ENCODE data around the gene SLC22A17. TPM values are rescaled to one million over a fixed set of nuclear protein-coding genes. Genes with fewer than 3 reads are reported as not detected.

The SLC22A17 gene
- total and polyA plus RNA-seq, 9 donors: 8.9 to 48.0 (median 34.3) TPM

- peaks cover 9% of the 10 kb centered on the region for H3K4me1 ChIP-seq (ENCODE audit: insufficient read depth)
- no peaks in the 10 kb centered on the region for H3K27me3 ChIP-seq
- no peaks in the 10 kb centered on the region for H3K9me3 ChIP-seq
- intact Hi-C loops (cut with DNase I): no loop called here
- no peaks in the 10 kb centered on the region for H3K36me3 ChIP-seq
- no peak for DNase-seq
- 76 to 88% (median 83%) methylated on average over 1 of the region's 1 CpG for WGBS, 3 donors
- TF ChIP-seq POLR2A (IDR thresholded peaks at IDR 0.05) (no peak), EP300 (IDR thresholded peaks at IDR 0.05) (no peak)
- TF ChIP-seq, protein P1, sequence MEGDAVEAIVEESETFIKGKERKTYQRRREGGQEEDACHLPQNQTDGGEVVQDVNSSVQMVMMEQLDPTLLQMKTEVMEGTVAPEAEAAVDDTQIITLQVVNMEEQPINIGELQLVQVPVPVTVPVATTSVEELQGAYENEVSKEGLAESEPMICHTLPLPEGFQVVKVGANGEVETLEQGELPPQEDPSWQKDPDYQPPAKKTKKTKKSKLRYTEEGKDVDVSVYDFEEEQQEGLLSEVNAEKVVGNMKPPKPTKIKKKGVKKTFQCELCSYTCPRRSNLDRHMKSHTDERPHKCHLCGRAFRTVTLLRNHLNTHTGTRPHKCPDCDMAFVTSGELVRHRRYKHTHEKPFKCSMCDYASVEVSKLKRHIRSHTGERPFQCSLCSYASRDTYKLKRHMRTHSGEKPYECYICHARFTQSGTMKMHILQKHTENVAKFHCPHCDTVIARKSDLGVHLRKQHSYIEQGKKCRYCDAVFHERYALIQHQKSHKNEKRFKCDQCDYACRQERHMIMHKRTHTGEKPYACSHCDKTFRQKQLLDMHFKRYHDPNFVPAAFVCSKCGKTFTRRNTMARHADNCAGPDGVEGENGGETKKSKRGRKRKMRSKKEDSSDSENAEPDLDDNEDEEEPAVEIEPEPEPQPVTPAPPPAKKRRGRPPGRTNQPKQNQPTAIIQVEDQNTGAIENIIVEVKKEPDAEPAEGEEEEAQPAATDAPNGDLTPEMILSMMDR (IDR thresholded peaks at IDR 0.05): no peak
- no peak overlapping the region for H3K27ac ChIP-seq
- H3K4me3 ChIP-seq: no peak overlapping the region
These were observed 42.1 kb downstream of the SLC22A17 start for GRCh38 chr14:23310546-23310945.

GRCh38 chr14:23308721-23309445 lies 43.8 kb downstream of the SLC22A17 start:
- H3K36me3 ChIP-seq: no peaks in the 10 kb centered on the region
- TF ChIP-seq EP300 (IDR thresholded peaks at IDR 0.05): no peak
- no peak overlapping the region for H3K4me3 ChIP-seq
- no peaks in the 10 kb centered on the region for H3K27me3 ChIP-seq
- no peak overlapping the region for H3K27ac ChIP-seq
- 79 to 84% (median 80%) methylated on average over 17 of the region's 17 CpGs for WGBS, 3 donors
- peaks cover 9% of the 10 kb centered on the region for H3K4me1 ChIP-seq (ENCODE audit: insufficient read depth)
- DNase-seq: peak in 1 of 5 donors; percentile 27
- intact Hi-C loops (cut with DNase I): no loop called here
- no peaks in the 10 kb centered on the region for H3K9me3 ChIP-seq

DNA sequence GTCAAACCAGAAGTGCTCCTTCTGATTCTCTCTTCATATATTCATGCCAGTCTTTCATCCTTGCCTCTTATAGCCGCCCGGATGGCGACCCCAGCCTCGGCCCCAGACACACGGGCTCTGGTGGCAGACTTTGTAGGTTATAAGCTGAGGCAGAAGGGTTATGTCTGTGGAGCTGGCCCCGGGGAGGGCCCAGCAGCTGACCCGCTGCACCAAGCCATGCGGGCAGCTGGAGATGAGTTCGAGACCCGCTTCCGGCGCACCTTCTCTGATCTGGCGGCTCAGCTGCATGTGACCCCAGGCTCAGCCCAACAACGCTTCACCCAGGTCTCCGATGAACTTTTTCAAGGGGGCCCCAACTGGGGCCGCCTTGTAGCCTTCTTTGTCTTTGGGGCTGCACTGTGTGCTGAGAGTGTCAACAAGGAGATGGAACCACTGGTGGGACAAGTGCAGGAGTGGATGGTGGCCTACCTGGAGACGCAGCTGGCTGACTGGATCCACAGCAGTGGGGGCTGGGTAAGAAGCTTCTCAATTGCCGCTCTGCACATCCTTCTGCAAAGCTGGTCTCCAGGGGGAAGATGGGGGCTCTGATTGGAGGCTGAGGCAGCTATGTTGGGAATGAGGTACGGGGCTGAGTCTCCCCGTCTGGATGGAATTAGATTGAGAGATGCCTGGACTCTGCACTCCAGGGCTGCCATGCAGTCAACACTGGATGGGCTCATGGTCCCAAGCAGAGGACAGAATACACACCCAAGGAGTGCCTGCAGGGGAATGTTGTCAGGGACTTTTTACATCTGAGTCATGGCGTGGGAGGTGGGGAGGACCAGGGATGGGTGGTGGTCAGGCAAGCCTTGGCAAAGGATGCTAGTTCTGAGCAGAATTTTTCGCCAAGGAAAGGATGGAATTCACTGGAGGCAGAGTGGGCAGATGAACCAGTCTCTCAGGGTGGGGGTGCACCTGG lies 44.7 kb downstream of the SLC22A17 start:
- peak overlapping the region in 1 of 2 donors; percentile 86 for H3K27ac ChIP-seq
- 72 to 79% (median 78%) methylated on average over 22 of the region's 22 CpGs for WGBS, 3 donors

DNA sequence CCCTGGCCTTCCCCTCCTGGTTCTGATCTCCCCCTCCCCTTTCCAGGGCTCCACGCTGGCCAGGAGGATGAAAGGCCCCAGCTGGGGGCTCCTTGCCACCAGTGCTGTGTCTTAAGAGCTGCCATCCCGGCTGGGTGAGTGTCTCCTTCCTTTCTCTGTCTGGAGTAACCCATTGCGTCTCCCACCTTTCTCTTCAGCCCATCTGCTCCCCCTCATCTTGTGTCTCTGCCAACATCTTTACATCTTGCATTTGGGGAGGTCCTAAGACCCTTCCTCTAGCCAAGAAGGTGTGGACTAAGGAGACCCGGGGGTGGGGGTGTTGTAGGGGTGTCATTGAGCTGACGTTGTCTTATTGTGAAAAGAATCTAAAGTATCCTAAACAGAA lies 45.5 kb downstream of the SLC22A17 start:
- H3K36me3 ChIP-seq: no peaks in the 10 kb centered on the region
- H3K4me3 ChIP-seq: peak overlapping the region; percentile 67
- intact Hi-C loops (cut with DNase I): no loop called here
- TF ChIP-seq, protein P1 (IDR thresholded peaks at IDR 0.05): no peak
- no peak for TF ChIP-seq POLR2A (IDR thresholded peaks at IDR 0.05)
- no peak for TF ChIP-seq EP300 (IDR thresholded peaks at IDR 0.05)
- H3K27ac ChIP-seq: peak overlapping the region; percentile 64 to 86
- H3K27me3 ChIP-seq: no peaks in the 10 kb centered on the region
- peaks cover 9% of the 10 kb centered on the region for H3K4me1 ChIP-seq (ENCODE audit: insufficient read depth)
- no peak for DNase-seq
- 2 to 3% (median 2%) methylated on average over 5 of the region's 5 CpGs for WGBS, 3 donors
- no peaks in the 10 kb centered on the region for H3K9me3 ChIP-seq

More for the DNA sequence above, 44.7 kb downstream of the SLC22A17 start:
- no peaks in the 10 kb centered on the region for H3K36me3 ChIP-seq
- H3K4me3 ChIP-seq: no peak overlapping the region
- no peaks in the 10 kb centered on the region for H3K9me3 ChIP-seq
- no peaks in the 10 kb centered on the region for H3K27me3 ChIP-seq
- H3K4me1 ChIP-seq (ENCODE audit: insufficient read depth): peaks cover 9% of the 10 kb centered on the region
- peak in 1 of 5 donors; percentile 39 for DNase-seq
- TF ChIP-seq, protein P1 (IDR thresholded peaks at IDR 0.05): no peak
- TF ChIP-seq EP300 (IDR thresholded peaks at IDR 0.05): no peak
- no peak for TF ChIP-seq POLR2A (IDR thresholded peaks at IDR 0.05)
- intact Hi-C loops (cut with DNase I): no loop called here

Measured in ovary (tissue), 9 donors.